ENCODE measurements around the gene PLA2G7. TPM values are rescaled to one million over a fixed set of nuclear protein-coding genes. Genes with fewer than 3 reads are reported as not detected.

PLA2G7 gene
- total and polyA plus RNA-seq, 8 donors = 0.09 to 8.1 (median 0.18) TPM; not detected in 2

GRCh38 chr6:46757214-46757596 lies 22.0 kb upstream of the PLA2G7 start:
- 82 to 90% methylated on average over 2 of the region's 2 CpGs for WGBS, 2 donors
- TF ChIP-seq, protein P1, sequence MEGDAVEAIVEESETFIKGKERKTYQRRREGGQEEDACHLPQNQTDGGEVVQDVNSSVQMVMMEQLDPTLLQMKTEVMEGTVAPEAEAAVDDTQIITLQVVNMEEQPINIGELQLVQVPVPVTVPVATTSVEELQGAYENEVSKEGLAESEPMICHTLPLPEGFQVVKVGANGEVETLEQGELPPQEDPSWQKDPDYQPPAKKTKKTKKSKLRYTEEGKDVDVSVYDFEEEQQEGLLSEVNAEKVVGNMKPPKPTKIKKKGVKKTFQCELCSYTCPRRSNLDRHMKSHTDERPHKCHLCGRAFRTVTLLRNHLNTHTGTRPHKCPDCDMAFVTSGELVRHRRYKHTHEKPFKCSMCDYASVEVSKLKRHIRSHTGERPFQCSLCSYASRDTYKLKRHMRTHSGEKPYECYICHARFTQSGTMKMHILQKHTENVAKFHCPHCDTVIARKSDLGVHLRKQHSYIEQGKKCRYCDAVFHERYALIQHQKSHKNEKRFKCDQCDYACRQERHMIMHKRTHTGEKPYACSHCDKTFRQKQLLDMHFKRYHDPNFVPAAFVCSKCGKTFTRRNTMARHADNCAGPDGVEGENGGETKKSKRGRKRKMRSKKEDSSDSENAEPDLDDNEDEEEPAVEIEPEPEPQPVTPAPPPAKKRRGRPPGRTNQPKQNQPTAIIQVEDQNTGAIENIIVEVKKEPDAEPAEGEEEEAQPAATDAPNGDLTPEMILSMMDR (IDR thresholded peaks at IDR 0.05) = no peak
- no peaks in the 10 kb centered on the region for H3K36me3 ChIP-seq
- no peaks in the 10 kb centered on the region for H3K4me1 ChIP-seq
- intact Hi-C loops (cut with DNase I) = no loop called here
- H3K9me3 ChIP-seq = no peaks in the 10 kb centered on the region
- H3K27ac ChIP-seq = no peak overlapping the region
- FAIRE-seq (no peak), ATAC-seq (peak in 2 of 4 donors; percentile 43 to 62), DNase-seq (peak in 1 of 6 donors; percentile 28)
- no peak overlapping the region for H3K4me3 ChIP-seq
- H3K27me3 ChIP-seq = no peaks in the 10 kb centered on the region

DNA sequence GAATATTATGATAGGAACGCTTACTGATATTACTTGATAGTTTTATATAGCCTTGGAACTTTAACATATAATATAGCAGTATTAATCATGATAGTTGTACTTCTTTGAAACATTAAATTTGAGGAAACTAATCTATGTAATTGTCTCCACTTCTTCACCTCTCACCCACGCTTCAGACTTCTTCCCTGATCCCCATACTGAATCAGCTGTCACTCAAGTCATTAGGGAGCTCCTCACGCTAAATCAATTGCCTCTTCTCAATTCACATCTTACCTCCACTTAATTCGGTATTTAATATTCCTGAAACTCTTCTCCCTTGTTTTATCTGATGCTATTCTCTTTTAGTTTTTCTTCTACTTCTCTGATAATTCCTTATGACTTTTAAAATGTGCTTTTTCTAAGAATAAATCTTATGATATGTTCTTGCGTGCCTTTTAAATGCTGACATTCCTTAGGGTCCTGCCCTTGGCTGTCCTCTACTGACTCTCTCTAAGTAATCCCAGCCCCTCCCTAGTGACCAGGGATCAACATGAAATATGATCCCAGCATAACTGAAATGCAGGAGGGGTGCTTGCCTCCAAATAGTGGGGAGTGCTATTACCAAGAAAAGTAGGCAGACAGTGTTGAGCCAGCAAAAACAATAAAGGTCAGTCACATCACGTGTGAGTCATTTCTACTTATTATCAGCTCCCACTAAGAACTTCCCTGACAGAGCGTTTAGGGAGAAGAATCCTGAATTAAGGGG lies 21.5 kb upstream of the PLA2G7 start:
- intact Hi-C loops (cut with DNase I) = no loop called here
- Histone ChIP-seq H3K9me3 (no peaks in the 10 kb centered on the region), H3K4me1 (no peaks in the 10 kb centered on the region), H3K4me3 (no peak overlapping the region), H3K36me3 (no peaks in the 10 kb centered on the region), H3K27me3 (no peaks in the 10 kb centered on the region), H3K27ac (no peak overlapping the region)
- TF ChIP-seq, protein P1 (IDR thresholded peaks at IDR 0.05) = no peak
- no peak for FAIRE-seq
- DNase-seq = no peak
- ATAC-seq = peak in 1 of 4 donors; percentile 34
- WGBS, 2 donors = 66 to 72% methylated on average over 7 of the region's 7 CpGs

GRCh38 chr6:46755865-46756264 lies 20.7 kb upstream of the PLA2G7 start:
- TF ChIP-seq, protein P1 (IDR thresholded peaks at IDR 0.05) = no peak
- Histone ChIP-seq H3K36me3 (no peaks in the 10 kb centered on the region), H3K27me3 (no peaks in the 10 kb centered on the region), H3K9me3 (no peaks in the 10 kb centered on the region), H3K27ac (no peak overlapping the region), H3K4me1 (no peaks in the 10 kb centered on the region), H3K4me3 (no peak overlapping the region)
- intact Hi-C loops (cut with DNase I) = no loop called here
- 36 to 53% methylated on average over 1 of the region's 1 CpG for WGBS, 2 donors
- ATAC-seq = no peak
- FAIRE-seq = no peak
- no peak for DNase-seq

DNA sequence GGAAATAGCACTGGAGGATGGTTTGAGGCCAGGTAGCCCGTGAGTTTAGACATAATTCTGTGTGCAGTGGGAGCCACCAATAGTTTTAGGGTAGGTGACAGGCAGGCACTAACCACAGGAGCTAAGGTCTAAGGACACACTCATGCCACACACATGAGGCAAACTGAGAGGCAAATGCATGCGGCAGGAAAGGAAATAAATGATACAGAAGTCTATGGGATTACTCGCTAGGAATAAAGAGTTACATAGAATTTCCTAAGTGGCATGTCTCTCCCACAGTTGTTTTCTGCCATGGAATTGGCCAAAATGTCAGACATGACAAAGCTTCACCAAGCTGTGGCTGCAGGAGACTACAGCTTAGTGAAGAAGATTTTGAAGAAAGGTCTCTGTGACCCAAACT lies 16.5 kb upstream of the PLA2G7 start:
- no peak for FAIRE-seq
- Histone ChIP-seq H3K9me3 (no peaks in the 10 kb centered on the region), H3K27me3 (no peaks in the 10 kb centered on the region), H3K4me3 (no peak overlapping the region), H3K4me1 (no peaks in the 10 kb centered on the region), H3K36me3 (no peaks in the 10 kb centered on the region), H3K27ac (no peak overlapping the region)
- no peak for ATAC-seq
- TF ChIP-seq, protein P1 (IDR thresholded peaks at IDR 0.05) = no peak
- 53 to 62% methylated on average over 3 of the region's 3 CpGs for WGBS, 2 donors
- intact Hi-C loops (cut with DNase I) = no loop called here
- no peak for DNase-seq

DNA sequence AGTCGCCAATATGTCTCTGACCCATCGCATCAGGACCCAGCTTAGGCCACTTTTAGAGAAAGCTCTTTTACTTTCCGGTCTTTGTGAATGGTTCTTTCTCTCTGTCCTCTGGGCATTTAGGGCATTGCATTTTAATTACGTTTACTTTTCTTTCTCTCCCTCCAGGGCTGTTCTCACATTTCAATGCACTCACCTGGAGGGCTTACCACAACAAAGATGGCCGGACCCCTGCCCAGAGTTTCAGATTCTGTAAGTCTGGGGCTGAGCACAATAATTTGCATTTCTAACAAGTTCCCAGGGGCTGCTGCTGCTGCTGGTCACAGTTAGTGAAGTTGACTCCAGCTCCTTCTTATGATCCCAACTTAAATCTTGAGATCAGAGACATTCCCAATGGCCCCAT lies 14.6 kb upstream of the PLA2G7 start:
- ATAC-seq = no peak

More for the DNA sequence above, 14.6 kb upstream of the PLA2G7 start:
- DNase-seq = no peak
- Histone ChIP-seq H3K27ac (no peak overlapping the region), H3K36me3 (no peaks in the 10 kb centered on the region), H3K9me3 (no peaks in the 10 kb centered on the region), H3K4me3 (no peak overlapping the region), H3K27me3 (no peaks in the 10 kb centered on the region), H3K4me1 (no peaks in the 10 kb centered on the region)
- intact Hi-C loops (cut with DNase I) = no loop called here
- 80% methylated on average over 5 of the region's 5 CpGs for WGBS, 2 donors
- TF ChIP-seq, protein P1 (IDR thresholded peaks at IDR 0.05) = no peak
- FAIRE-seq = no peak
